HL-60/S4 treated with retinoic acid at 250 ng/mL for 4 days and 3 days (cell line): Measurements from ENCODE around the gene LCE3B.
"Not testable (repeated sequence)": the region's sequence is repeated elsewhere in the genome, so short reads cannot be mapped to it uniquely, and the experiment has no call there.

ENCODE experiments used
- in situ Hi-C: fragments of 300-500 bp; cut with MboI; formaldehyde crosslinking; loops from 2 replicates; pipeline ENCODE4 v1.7.0; 2022; ENCODE audit warnings: low sequenced_read_pairs

The LCE3B gene

GRCh38 chr1:152613511-152613910 is at the start of gene LCE3B:
LCE3B (plus strand) TSS chr1:152613811; CDS start chr1:152613811, 0 bp downstream.
- in situ Hi-C loops: no loop called here

GRCh38 chr1:152565115-152565514 is 48.5 kb upstream of the LCE3B start:
- in situ Hi-C loops: no loop called here

- in situ Hi-C loops: no loop called here
Observed at GRCh38 chr1:152565535-152566215, 47.9 kb upstream of the LCE3B start.

GRCh38 chr1:152566681-152567080 is 46.9 kb upstream of the LCE3B start, which contains the start of gene LCE3E:
LCE3E (minus strand) TSS chr1:152566780; CDS start chr1:152566208, 572 bp downstream.
- in situ Hi-C loops: no loop called here

GRCh38 chr1:152577168-152577567 is 36.4 kb upstream of the LCE3B start:
- in situ Hi-C loops: no loop called here

- in situ Hi-C loops: not testable (repeated sequence)
Observed at GRCh38 chr1:152579526-152579925, 34.1 kb upstream of the LCE3B start.

- in situ Hi-C loops: no loop called here
Observed at GRCh38 chr1:152580433-152580832, 33.2 kb upstream of the LCE3B start, which contains the start of gene LCE3D. LCE3D (minus strand) TSS chr1:152580516; CDS start chr1:152579936, 580 bp downstream.

GRCh38 chr1:152582647-152583046 is 31.0 kb upstream of the LCE3B start:
- in situ Hi-C loops: no loop called here

GRCh38 chr1:152585586-152585985 is 28.0 kb upstream of the LCE3B start:
- in situ Hi-C loops: no loop called here

GRCh38 chr1:152596986-152597385 is 16.6 kb upstream of the LCE3B start:
- in situ Hi-C loops: no loop called here

GRCh38 chr1:152599934-152600333 is 13.7 kb upstream of the LCE3B start, which contains the start of gene LCE3C:
LCE3C (plus strand) TSS chr1:152600234; CDS start chr1:152600732, 498 bp downstream.
- in situ Hi-C loops: no loop called here

- in situ Hi-C loops: no loop called here
Observed at GRCh38 chr1:152621993-152622392, 8.4 kb downstream of the LCE3B start.

GRCh38 chr1:152622803-152623202 is 9.2 kb downstream of the LCE3B start, which contains the start of gene LCE3A:
LCE3A (minus strand) TSS chr1:152623103; CDS start chr1:152623103, 0 bp downstream.
- in situ Hi-C loops: no loop called here

- in situ Hi-C loops: no loop called here
Observed at GRCh38 chr1:152623203-152623844, 9.7 kb downstream of the LCE3B start.

- in situ Hi-C loops: no loop called here
Observed at GRCh38 chr1:152626744-152627143, 13.1 kb downstream of the LCE3B start.

GRCh38 chr1:152630596-152630995 is 17.0 kb downstream of the LCE3B start:
- in situ Hi-C loops: no loop called here

- in situ Hi-C loops: no loop called here
Observed at GRCh38 chr1:152640351-152640750, 26.7 kb downstream of the LCE3B start.

- in situ Hi-C loops: no loop called here
Observed at GRCh38 chr1:152643945-152644344, 30.3 kb downstream of the LCE3B start.

GRCh38 chr1:152645146-152645545 is 31.5 kb downstream of the LCE3B start:
- in situ Hi-C loops: no loop called here

GRCh38 chr1:152646656-152647055 is 33.0 kb downstream of the LCE3B start:
- in situ Hi-C loops: no loop called here

GRCh38 chr1:152654110-152654509 is 40.5 kb downstream of the LCE3B start:
- in situ Hi-C loops: no loop called here

GRCh38 chr1:152656459-152656858 is 42.8 kb downstream of the LCE3B start:
- in situ Hi-C loops: no loop called here
